ENCODE measurements around the gene CMIP.

Gene CMIP

DNA sequence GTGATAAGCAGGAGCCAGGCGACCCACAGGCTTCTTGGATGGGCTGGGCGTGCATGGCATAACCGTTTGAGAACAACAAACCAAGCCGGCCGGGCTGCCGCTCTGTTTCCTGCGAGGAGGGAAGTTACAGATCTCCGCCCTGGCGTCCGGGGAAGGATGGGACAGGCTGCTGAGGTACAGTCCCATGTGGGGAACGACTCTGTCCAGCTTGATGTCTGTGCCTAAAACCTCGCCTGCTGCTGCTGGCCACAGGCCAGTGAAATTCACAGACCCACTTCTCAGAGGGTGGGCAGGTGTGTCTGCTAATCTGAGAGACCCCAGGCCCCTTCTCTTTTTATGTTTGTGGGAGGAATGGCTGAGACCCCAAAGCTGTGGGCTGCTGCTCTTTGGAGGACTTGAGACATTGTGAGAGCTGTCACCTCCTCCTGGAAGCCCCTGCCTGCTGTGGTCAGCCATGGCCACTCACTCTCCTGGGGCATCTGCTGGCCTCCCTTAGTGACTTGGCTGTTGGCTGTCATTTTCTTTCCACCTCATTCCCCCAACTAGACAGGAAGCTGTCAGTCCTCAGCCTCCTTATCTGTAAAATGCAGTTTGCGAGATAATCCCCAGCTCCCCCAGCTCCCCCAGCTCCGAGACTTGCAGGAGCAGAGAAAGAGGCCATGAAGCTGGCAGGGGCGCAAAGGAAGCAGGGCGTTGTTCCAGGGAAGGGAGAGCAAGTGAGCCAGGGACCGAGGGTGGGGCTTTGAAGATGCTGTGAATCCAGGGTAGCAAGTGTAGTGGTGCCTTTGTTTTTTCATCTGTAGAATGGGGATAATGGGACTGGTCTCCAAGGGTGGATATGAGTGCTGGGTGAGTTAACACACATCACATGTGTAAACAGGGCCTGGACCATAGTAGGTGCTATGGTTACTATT lies 51.0 kb downstream of the CMIP start:
- no peak overlapping the region for H3K9ac ChIP-seq (ENCODE audit: low read depth, low read length, poor library complexity, severe bottlenecking)
- H3K27me3 ChIP-seq (ENCODE audit: insufficient read depth, low read length, poor library complexity, severe bottlenecking) = no peaks in the 10 kb centered on the region
- peaks cover 6% of the 10 kb centered on the region; the same call in 1 of the 2 replicates for H3K36me3 ChIP-seq (ENCODE audit: insufficient read depth, low read length)
- H2AFZ ChIP-seq (ENCODE audit: low read length) = no peak overlapping the region
- TF ChIP-seq EZH2phosphoT487 (IDR thresholded peaks at IDR 0.05; ENCODE audit: borderline replicate concordance) = no peak
- TF ChIP-seq, protein P1, sequence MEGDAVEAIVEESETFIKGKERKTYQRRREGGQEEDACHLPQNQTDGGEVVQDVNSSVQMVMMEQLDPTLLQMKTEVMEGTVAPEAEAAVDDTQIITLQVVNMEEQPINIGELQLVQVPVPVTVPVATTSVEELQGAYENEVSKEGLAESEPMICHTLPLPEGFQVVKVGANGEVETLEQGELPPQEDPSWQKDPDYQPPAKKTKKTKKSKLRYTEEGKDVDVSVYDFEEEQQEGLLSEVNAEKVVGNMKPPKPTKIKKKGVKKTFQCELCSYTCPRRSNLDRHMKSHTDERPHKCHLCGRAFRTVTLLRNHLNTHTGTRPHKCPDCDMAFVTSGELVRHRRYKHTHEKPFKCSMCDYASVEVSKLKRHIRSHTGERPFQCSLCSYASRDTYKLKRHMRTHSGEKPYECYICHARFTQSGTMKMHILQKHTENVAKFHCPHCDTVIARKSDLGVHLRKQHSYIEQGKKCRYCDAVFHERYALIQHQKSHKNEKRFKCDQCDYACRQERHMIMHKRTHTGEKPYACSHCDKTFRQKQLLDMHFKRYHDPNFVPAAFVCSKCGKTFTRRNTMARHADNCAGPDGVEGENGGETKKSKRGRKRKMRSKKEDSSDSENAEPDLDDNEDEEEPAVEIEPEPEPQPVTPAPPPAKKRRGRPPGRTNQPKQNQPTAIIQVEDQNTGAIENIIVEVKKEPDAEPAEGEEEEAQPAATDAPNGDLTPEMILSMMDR (conservative IDR thresholded peaks at IDR 0.05; ENCODE audit: low read length) = no peak
- no peaks in the 10 kb centered on the region for H3K9me3 ChIP-seq (ENCODE audit: insufficient read depth, low read depth, low read length)
- no peaks in the 10 kb centered on the region for H3F3A ChIP-seq (ENCODE audit: low read depth)
- peaks cover 9% of the 10 kb centered on the region for H3K4me1 ChIP-seq (ENCODE audit: insufficient read depth, low read length, poor library complexity, severe bottlenecking)
- no peak overlapping the region for H3K4me2 ChIP-seq (ENCODE audit: low read depth, low read length, poor library complexity, severe bottlenecking)
- H3K79me2 ChIP-seq (ENCODE audit: insufficient read depth, low read length) = peaks cover 64% of the 10 kb centered on the region; the same call in 1 of the 2 replicates
- H3K4me3 ChIP-seq (ENCODE audit: low read length, poor library complexity, severe bottlenecking) = no peak overlapping the region
- no peaks in the 10 kb centered on the region for H3K9me2 ChIP-seq (replicated peaks; ENCODE audit: low read depth, low read length)
- H4K20me1 ChIP-seq (ENCODE audit: insufficient read depth, low read length, poor library complexity, severe bottlenecking) = no peaks in the 10 kb centered on the region

- H3K79me2 ChIP-seq (ENCODE audit: insufficient read depth, low read length) = peaks cover 64% of the 10 kb centered on the region; the same call in 1 of the 2 replicates
- H3K36me3 ChIP-seq (ENCODE audit: insufficient read depth, low read length) = peaks cover 6% of the 10 kb centered on the region; the same call in 1 of the 2 replicates
- H3K4me3 ChIP-seq (ENCODE audit: low read length, poor library complexity, severe bottlenecking) = no peak overlapping the region
- H3K27me3 ChIP-seq (ENCODE audit: insufficient read depth, low read length, poor library complexity, severe bottlenecking) = no peaks in the 10 kb centered on the region
- H3K9me2 ChIP-seq (replicated peaks; ENCODE audit: low read depth, low read length) = no peaks in the 10 kb centered on the region
- H3K4me2 ChIP-seq (ENCODE audit: low read depth, low read length, poor library complexity, severe bottlenecking) = no peak overlapping the region
- no peaks in the 10 kb centered on the region for H4K20me1 ChIP-seq (ENCODE audit: insufficient read depth, low read length, poor library complexity, severe bottlenecking)
- peaks cover 11% of the 10 kb centered on the region for H3K4me1 ChIP-seq (ENCODE audit: insufficient read depth, low read length, poor library complexity, severe bottlenecking)
- no peak overlapping the region for H2AFZ ChIP-seq (ENCODE audit: low read length)
- no peaks in the 10 kb centered on the region for H3K9me3 ChIP-seq (ENCODE audit: insufficient read depth, low read depth, low read length)
- TF ChIP-seq, protein P1 (conservative IDR thresholded peaks at IDR 0.05; ENCODE audit: low read length) = no peak
- TF ChIP-seq EZH2phosphoT487 (IDR thresholded peaks at IDR 0.05; ENCODE audit: borderline replicate concordance) = no peak
- no peak overlapping the region for H3K9ac ChIP-seq (ENCODE audit: low read depth, low read length, poor library complexity, severe bottlenecking)
- no peaks in the 10 kb centered on the region for H3F3A ChIP-seq (ENCODE audit: low read depth)
Observed at GRCh38 chr16:81496321-81496720, 51.7 kb downstream of the CMIP start.

- Histone ChIP-seq H3K27me3 (ENCODE audit: insufficient read depth, low read length, poor library complexity, severe bottlenecking) (no peaks in the 10 kb centered on the region), H3K79me2 (ENCODE audit: insufficient read depth, low read length) (peaks cover 61% of the 10 kb centered on the region; the same call in 1 of the 2 replicates), H2AFZ (ENCODE audit: low read length) (no peak overlapping the region), H3K9ac (ENCODE audit: low read depth, low read length, poor library complexity, severe bottlenecking) (no peak overlapping the region), H3K4me1 (ENCODE audit: insufficient read depth, low read length, poor library complexity, severe bottlenecking) (peaks cover 11% of the 10 kb centered on the region), H3K9me3 (ENCODE audit: insufficient read depth, low read depth, low read length) (no peaks in the 10 kb centered on the region), H3K4me2 (ENCODE audit: low read depth, low read length, poor library complexity, severe bottlenecking) (no peak overlapping the region), H3K9me2 (replicated peaks; ENCODE audit: low read depth, low read length) (no peaks in the 10 kb centered on the region), H3K4me3 (ENCODE audit: low read length, poor library complexity, severe bottlenecking) (no peak overlapping the region), H3K36me3 (ENCODE audit: insufficient read depth, low read length) (peaks cover 6% of the 10 kb centered on the region; the same call in 1 of the 2 replicates), H3F3A (ENCODE audit: low read depth) (no peaks in the 10 kb centered on the region), H4K20me1 (ENCODE audit: insufficient read depth, low read length, poor library complexity, severe bottlenecking) (no peaks in the 10 kb centered on the region)
- TF ChIP-seq EZH2phosphoT487 (IDR thresholded peaks at IDR 0.05; ENCODE audit: borderline replicate concordance) = no peak
- TF ChIP-seq, protein P1 (conservative IDR thresholded peaks at IDR 0.05; ENCODE audit: low read length) = no peak
Observed at GRCh38 chr16:81496742-81497141, 52.1 kb downstream of the CMIP start.

Data from Loucy (cell line).